GM12865 (cell line): Measurements from ENCODE around the gene C6orf132.

ENCODE experiments used
- DNase-seq: peaks from one replicate; pipeline ENCODE4 v3.0.0; 2010; ENCODE audit warnings: low read depth
- H3K4me3 ChIP-seq: 2 replicates; pipeline ENCODE4 v1.5.1; 2011; ENCODE audit warnings: mild to moderate bottlenecking, low read depth, low read length, control low read depth
- TF ChIP-seq, protein P1 (sequence below): IDR thresholded peaks from 2 replicates; pipeline ENCODE4 v1.5.1; 2011; ENCODE audit warnings: low read length, control low read depth, low read depth, inconsistent platforms; ENCODE audit not compliant: insufficient read depth; ENCODE audit errors: missing control alignments

The C6orf132 gene

DNA sequence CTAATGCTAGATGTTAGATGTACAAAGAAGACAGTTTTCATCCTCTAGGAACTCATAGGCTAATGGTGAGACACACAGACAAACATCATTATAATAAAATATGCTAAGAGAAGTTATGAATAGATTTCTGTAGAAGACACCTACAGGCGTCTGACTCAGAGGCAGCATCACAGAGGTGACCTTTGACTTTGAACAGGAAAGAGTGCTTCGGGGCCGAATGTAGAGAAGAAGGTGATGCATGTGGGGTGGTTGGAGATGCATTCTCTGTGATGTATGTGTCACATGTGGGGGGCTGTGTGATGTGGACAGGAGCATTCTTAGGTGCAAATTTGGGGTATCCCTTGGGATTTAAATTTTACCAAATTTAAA is 37.5 kb upstream of the C6orf132 start:
- TF ChIP-seq, protein P1, sequence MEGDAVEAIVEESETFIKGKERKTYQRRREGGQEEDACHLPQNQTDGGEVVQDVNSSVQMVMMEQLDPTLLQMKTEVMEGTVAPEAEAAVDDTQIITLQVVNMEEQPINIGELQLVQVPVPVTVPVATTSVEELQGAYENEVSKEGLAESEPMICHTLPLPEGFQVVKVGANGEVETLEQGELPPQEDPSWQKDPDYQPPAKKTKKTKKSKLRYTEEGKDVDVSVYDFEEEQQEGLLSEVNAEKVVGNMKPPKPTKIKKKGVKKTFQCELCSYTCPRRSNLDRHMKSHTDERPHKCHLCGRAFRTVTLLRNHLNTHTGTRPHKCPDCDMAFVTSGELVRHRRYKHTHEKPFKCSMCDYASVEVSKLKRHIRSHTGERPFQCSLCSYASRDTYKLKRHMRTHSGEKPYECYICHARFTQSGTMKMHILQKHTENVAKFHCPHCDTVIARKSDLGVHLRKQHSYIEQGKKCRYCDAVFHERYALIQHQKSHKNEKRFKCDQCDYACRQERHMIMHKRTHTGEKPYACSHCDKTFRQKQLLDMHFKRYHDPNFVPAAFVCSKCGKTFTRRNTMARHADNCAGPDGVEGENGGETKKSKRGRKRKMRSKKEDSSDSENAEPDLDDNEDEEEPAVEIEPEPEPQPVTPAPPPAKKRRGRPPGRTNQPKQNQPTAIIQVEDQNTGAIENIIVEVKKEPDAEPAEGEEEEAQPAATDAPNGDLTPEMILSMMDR = no peak
- no peak for DNase-seq
- H3K4me3 ChIP-seq = no peak overlapping the region

- no peak for DNase-seq
- TF ChIP-seq, protein P1 = no peak
- no peak overlapping the region for H3K4me3 ChIP-seq
Measured at GRCh38 chr6:42179261-42179944, 37.0 kb upstream of the C6orf132 start.

DNA sequence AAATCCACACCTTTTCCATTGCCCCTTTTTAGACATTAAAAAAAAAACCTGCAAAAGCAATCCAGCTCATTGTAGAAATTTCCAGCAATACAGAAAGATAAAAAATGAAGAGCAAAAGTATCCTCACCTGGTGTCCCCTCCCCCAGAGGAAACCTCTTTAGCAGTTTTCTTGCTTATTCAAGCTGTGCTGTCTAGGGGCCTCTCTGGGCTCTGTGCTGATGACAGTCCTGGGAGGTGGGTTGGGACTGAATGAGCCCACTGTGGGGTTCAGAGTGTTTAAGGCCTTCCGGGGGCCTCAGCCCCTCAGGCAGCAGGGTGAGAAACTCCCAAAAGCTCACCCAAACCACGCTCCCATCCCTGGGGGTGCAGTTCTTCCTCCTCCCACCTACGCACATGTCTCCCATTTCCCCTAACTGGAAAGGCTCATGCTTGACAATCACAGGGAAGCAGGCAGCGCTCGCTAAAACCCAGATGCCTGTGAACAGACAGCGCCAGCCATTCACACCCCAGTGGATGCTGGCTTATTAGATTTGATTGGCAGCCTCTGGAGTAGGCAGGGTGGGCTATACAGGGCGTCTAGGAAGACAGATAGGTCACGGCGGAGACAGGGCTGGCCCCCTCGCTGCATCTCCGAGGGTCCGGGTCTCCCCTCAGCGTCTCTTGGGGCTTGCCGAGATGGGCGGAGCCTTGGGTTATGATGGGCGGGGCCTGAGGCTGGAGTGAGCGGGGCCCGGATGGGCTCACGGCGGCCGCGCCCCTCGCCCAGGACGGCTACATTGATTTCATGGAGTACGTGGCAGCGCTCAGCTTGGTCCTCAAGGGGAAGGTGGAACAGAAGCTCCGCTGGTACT is 35.3 kb upstream of the C6orf132 start:
- DNase-seq = no peak
- TF ChIP-seq, protein P1 = no peak
- no peak overlapping the region for H3K4me3 ChIP-seq

GRCh38 chr6:42176981-42177380 is 34.6 kb upstream of the C6orf132 start:
- TF ChIP-seq, protein P1 = no peak
- H3K4me3 ChIP-seq = no peak overlapping the region
- DNase-seq = no peak

DNA sequence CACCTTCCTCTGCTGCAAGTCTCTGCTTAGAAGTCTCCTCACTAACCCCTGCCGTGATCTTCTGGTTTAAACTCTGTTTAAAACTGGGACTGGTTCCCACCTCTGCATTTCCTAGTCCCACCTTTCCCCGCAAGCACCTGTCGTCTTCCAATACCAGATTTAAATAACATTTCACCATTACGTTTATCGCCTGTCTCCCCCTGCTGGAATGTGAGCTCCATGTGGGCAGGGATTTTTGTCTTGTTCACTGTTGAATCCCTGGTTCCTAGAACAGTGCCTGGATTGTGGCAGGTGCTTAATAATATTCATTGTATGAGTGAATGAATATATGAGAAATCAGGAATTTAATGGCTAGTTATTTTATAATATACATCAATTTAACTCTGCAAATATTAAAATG is 33.4 kb upstream of the C6orf132 start:
- TF ChIP-seq, protein P1 = no peak
- no peak overlapping the region for H3K4me3 ChIP-seq
- no peak for DNase-seq

DNA sequence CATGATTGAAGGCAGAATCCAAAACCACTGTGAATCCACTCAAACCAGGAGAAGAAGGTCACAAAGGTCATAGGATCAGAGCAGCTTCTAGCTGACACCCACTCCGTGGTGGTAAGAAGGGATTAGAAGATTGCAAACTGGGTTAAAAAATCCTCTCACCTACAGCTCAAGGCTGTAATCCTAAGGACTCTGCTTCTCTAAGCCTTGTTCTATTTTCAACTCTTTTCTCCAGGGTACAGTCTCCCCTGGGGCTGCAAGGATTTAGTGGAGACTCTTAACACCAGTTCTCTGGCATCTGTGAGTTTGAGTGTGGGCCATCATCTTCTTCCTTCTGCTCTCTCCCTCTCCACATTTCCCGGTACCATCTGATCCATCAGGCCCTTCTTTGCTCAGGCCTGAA is 30.7 kb upstream of the C6orf132 start, which contains the start of gene GUCA1A:
TSS of gene GUCA1A (plus strand) at position 264 of the 400 bp plus-strand sequence. CDS start 250 bp downstream, outside the sequence.
- TF ChIP-seq, protein P1 = no peak
- no peak for DNase-seq
- H3K4me3 ChIP-seq = no peak within 1 kb of the TSS
